Measurements from ENCODE around the gene FGF22. TPM values are rescaled to one million over a fixed set of nuclear protein-coding genes. Genes with fewer than 3 reads are reported as not detected.

Gene FGF22
- total and polyA plus RNA-seq, 2 of the 13 experiments (the other 11 are each of a cell fraction or from before 2014, with no cell fraction given): 0.24 TPM; not detected in 1

DNA sequence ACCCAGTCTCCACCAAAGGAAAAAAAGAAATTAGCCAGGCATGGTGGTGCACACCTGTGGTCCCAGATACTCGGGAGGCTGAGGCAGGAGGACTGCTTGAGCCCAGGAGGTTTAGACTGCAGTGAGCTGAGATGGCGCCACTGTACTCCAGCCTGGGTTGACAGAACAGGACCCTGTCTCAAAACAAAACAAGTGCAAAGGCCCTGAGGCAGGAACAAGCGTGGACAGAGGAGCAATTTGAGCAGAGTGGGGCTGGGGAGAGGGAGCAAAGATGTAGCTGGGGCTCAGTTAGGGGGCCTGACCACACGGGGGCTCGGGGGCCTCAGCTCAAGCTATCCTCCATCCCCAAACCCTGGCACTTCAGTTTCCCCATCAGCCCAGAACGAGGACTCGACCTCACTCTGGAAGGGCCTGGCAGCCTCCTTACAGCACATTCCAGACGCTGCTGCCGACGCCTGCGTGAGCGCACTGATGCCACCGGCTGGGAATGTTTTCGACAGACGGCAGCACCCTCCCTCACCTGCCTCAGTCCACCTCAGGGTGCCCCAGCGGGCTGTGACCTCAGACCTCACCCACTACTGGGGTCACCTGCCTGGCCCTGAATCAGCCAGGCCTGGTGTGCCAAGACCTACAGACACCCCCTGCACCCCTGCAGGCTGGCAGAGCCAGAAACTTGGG is 4.6 kb upstream of the FGF22 start:
- no peak overlapping the region for H3K27ac ChIP-seq (ENCODE audit: extremely low read length, insufficient read depth, low read length)
- ATAC-seq (no peak), DNase-seq (ENCODE audit: low spot score) (no peak), FAIRE-seq (no peak)
- no peak overlapping the region for H2AFZ ChIP-seq (ENCODE audit: low read length)
- no peak overlapping the region for H3K4me3 ChIP-seq (replicated peaks in 1 of 3; ENCODE audit: insufficient read depth in 1 of 3, low read depth in 2 of 3, low read length in 3 of 3)
- peak; percentile 28 for TF ChIP-seq AGO2 (optimal IDR thresholded peaks at IDR 0.05; ENCODE audit: low read depth, low read length)
- no peak for TF ChIP-seq NR2F2 (IDR thresholded peaks at IDR 0.05; ENCODE audit: borderline replicate concordance, low read depth)
- no peak overlapping the region for H3K9ac ChIP-seq (ENCODE audit: insufficient read depth, low read depth, low read length)
- H3K4me2 ChIP-seq (ENCODE audit: low read depth, low read length): no peak overlapping the region
- intact Hi-C loops (cut with micrococcal nuclease; ENCODE audit: unreplicated experiment) (no loop called here), in situ Hi-C loops (cut with HindIII; ENCODE audit: extremely low pct_ligation_motif_present, low pct_unique_long_range_greater_than_20kb) (no loop called here)
- H3K36me3 ChIP-seq (replicated peaks in 1 of 2; ENCODE audit: control insufficient read depth in 1 of 2, insufficient read depth in 2 of 2, low read length in 2 of 2): peaks cover 1 to 7% of the 10 kb centered on the region in 2 experiments; a peak in 1 of 5 replicates
- H4K20me1 ChIP-seq (ENCODE audit: insufficient read depth, low read length): peaks cover 7% of the 10 kb centered on the region; the same call in 1 of the 2 replicates
- H3K4me1 ChIP-seq (ENCODE audit: insufficient read depth, low read length): peaks cover 33% of the 10 kb centered on the region
- CTCF ChIA-PET (ENCODE audit: low intra/inter-chr PET ratio, low total read pairs): no interaction called here
- no TSS peak for BruUV-seq (replicated peaks)
- POLR2A ChIA-PET: no interaction called here
- no peaks in the 10 kb centered on the region; a peak in 1 of 5 replicates for H3K27me3 ChIP-seq (ENCODE audit: control insufficient read depth in 1 of 2, insufficient read depth in 2 of 2, low read length in 2 of 2)
- 89% methylated on average over 4 of the region's 16 CpGs for WGBS (ENCODE audit: low lambda C conversion rate)
- H3K79me2 ChIP-seq (ENCODE audit: insufficient read depth, low read length): peaks cover 20% of the 10 kb centered on the region
- no peaks in the 10 kb centered on the region for H3K9me3 ChIP-seq (ENCODE audit: low read length)

- FAIRE-seq: no peak
- peak; percentile 47 for TF ChIP-seq AGO2 (optimal IDR thresholded peaks at IDR 0.05; ENCODE audit: low read depth, low read length)
- no peak for TF ChIP-seq TSC22D2 (CRISPR knock-in tag; IDR thresholded peaks at IDR 0.05; ENCODE audit: borderline replicate concordance)
- TF ChIP-seq, protein P1, sequence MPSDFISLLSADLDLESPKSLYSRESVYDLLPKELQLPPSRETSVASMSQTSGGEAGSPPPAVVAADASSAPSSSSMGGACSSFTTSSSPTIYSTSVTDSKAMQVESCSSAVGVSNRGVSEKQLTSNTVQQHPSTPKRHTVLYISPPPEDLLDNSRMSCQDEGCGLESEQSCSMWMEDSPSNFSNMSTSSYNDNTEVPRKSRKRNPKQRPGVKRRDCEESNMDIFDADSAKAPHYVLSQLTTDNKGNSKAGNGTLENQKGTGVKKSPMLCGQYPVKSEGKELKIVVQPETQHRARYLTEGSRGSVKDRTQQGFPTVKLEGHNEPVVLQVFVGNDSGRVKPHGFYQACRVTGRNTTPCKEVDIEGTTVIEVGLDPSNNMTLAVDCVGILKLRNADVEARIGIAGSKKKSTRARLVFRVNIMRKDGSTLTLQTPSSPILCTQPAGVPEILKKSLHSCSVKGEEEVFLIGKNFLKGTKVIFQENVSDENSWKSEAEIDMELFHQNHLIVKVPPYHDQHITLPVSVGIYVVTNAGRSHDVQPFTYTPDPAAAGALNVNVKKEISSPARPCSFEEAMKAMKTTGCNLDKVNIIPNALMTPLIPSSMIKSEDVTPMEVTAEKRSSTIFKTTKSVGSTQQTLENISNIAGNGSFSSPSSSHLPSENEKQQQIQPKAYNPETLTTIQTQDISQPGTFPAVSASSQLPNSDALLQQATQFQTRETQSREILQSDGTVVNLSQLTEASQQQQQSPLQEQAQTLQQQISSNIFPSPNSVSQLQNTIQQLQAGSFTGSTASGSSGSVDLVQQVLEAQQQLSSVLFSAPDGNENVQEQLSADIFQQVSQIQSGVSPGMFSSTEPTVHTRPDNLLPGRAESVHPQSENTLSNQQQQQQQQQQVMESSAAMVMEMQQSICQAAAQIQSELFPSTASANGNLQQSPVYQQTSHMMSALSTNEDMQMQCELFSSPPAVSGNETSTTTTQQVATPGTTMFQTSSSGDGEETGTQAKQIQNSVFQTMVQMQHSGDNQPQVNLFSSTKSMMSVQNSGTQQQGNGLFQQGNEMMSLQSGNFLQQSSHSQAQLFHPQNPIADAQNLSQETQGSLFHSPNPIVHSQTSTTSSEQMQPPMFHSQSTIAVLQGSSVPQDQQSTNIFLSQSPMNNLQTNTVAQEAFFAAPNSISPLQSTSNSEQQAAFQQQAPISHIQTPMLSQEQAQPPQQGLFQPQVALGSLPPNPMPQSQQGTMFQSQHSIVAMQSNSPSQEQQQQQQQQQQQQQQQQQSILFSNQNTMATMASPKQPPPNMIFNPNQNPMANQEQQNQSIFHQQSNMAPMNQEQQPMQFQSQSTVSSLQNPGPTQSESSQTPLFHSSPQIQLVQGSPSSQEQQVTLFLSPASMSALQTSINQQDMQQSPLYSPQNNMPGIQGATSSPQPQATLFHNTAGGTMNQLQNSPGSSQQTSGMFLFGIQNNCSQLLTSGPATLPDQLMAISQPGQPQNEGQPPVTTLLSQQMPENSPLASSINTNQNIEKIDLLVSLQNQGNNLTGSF (CRISPR knock-in tag; IDR thresholded peaks at IDR 0.05): no peak
- H3K4me1 ChIP-seq (ENCODE audit: insufficient read depth, low read length): peaks cover 16% of the 10 kb centered on the region
- no peaks in the 10 kb centered on the region for H3K9me3 ChIP-seq (ENCODE audit: low read length)
- BruUV-seq (replicated peaks): no TSS peak
- in situ Hi-C loops (cut with HindIII; ENCODE audit: extremely low pct_ligation_motif_present, low pct_unique_long_range_greater_than_20kb): no loop called here
- DNase-seq (ENCODE audit: low spot score): no peak
- no peaks in the 10 kb centered on the region for H3K27me3 ChIP-seq (ENCODE audit: control insufficient read depth in 1 of 2, insufficient read depth in 2 of 2, low read length in 2 of 2)
- CTCF ChIA-PET (ENCODE audit: low intra/inter-chr PET ratio, low total read pairs): no interaction called here
- H3K4me2 ChIP-seq (ENCODE audit: low read depth, low read length): peak overlapping the region; percentile 63; the same call in 1 of the 2 replicates
- POLR2A ChIA-PET: no interaction called here
- intact Hi-C loops (cut with micrococcal nuclease; ENCODE audit: unreplicated experiment): no loop called here
- H3K79me2 ChIP-seq (ENCODE audit: insufficient read depth, low read length): no peaks in the 10 kb centered on the region
- peak overlapping the region in 2 of 3 experiments; percentile 56 to 61; a peak in 3 of 6 replicates for H3K4me3 ChIP-seq (replicated peaks in 1 of 3; ENCODE audit: insufficient read depth in 1 of 3, low read depth in 2 of 3, low read length in 3 of 3)
- no peak for ATAC-seq
- no peak overlapping the region for H3K27ac ChIP-seq (ENCODE audit: extremely low read length, insufficient read depth, low read length)
- 0 out of 2 replicates have a peak overlapping the region, but pooled peaks have one; percentile 15 for H3K9ac ChIP-seq (ENCODE audit: insufficient read depth, low read depth, low read length)
- no peaks in the 10 kb centered on the region for H4K20me1 ChIP-seq (ENCODE audit: insufficient read depth, low read length)
- no peak overlapping the region for H2AFZ ChIP-seq (ENCODE audit: low read length)
- no peaks in the 10 kb centered on the region for H3K36me3 ChIP-seq (replicated peaks in 1 of 2; ENCODE audit: control insufficient read depth in 1 of 2, insufficient read depth in 2 of 2, low read length in 2 of 2)
- 80% methylated on average over 1 of the region's 17 CpGs for WGBS (ENCODE audit: low lambda C conversion rate)
Measured at GRCh38 chr19:638906-639252, 800 bp upstream of the FGF22 start.
